Measurements from ENCODE around the gene FANCE. TPM values are rescaled to one million over a fixed set of nuclear protein-coding genes. Genes with fewer than 3 reads are reported as not detected.

FANCE gene, protein sequence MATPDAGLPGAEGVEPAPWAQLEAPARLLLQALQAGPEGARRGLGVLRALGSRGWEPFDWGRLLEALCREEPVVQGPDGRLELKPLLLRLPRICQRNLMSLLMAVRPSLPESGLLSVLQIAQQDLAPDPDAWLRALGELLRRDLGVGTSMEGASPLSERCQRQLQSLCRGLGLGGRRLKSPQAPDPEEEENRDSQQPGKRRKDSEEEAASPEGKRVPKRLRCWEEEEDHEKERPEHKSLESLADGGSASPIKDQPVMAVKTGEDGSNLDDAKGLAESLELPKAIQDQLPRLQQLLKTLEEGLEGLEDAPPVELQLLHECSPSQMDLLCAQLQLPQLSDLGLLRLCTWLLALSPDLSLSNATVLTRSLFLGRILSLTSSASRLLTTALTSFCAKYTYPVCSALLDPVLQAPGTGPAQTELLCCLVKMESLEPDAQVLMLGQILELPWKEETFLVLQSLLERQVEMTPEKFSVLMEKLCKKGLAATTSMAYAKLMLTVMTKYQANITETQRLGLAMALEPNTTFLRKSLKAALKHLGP
- 13.8 and 16.6 TPM in 2 replicates for total RNA-seq

DNA sequence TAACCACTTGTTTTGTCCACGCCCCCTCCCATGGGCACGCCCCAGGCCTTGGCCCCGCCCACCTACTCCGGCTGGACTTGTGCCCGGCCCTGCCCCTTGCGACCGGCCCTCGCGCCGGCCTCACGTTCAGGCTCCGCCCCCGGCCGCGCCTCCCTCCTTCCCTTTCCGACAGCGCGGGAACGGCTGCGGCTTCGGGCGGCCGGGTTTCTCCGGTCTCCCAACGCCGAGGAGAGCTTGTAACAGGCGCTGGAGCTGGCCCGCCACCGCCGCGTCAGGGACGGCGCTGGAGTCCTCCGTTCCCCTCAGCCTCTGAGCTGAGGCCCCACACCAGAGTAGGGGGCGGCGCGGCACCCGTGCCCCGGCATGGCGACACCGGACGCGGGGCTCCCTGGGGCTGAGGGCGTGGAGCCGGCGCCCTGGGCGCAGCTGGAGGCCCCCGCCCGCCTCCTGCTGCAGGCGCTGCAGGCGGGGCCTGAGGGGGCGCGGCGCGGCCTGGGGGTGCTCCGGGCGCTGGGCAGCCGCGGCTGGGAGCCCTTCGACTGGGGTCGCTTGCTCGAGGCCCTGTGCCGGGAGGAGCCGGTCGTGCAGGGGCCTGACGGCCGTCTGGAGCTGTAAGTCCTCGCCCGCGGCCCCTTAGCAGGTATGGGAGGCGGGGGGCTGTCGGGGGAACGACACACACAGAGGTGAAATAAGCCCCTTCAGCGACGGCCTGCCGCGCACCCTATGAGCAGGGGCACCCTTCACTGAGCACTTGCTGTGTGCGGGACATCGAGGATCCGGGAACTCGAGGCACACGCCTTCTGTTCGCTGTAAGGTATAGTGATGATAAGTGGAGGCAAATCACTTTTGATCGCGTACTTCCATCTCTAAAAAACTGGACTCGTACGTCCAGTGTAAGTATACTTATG, at the start of gene FANCE:
Gene FANCE, plus strand, starts transcription at position 156 of the 908 bp plus-strand sequence. Its CDS starts 208 bp downstream, at position 364.
- H3K27ac ChIP-seq (ENCODE audit: low read depth, low read length): no peak within 1 kb of the TSS

DNA sequence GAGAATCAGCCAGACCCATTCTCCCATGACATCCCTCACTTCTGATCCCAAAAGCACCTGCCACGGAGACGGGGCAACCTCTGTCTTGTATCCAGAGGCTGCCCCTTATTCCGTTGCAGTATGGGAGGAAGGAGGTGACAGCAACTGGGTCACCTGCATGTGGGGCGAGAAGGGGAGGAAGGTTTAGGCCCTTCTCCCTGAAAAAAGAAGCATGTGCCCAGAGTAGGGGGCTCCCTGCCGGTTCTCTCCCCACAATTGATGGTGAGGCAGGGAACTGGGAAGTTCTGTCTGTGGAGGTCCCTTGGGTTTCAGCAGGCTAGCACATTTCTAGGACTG, 49.3 kb upstream of the FANCE start:
- no peak overlapping the region for H3K4me2 ChIP-seq (ENCODE audit: insufficient read depth, low read length)
- H3K36me3 ChIP-seq (ENCODE audit: insufficient read depth, low read length): no peaks in the 10 kb centered on the region
- DNase-seq (ENCODE audit: insufficient read length, low spot score, missing footprints): no peak
- no peak overlapping the region for H2AFZ ChIP-seq (ENCODE audit: low read length)
- TF ChIP-seq, protein P1, sequence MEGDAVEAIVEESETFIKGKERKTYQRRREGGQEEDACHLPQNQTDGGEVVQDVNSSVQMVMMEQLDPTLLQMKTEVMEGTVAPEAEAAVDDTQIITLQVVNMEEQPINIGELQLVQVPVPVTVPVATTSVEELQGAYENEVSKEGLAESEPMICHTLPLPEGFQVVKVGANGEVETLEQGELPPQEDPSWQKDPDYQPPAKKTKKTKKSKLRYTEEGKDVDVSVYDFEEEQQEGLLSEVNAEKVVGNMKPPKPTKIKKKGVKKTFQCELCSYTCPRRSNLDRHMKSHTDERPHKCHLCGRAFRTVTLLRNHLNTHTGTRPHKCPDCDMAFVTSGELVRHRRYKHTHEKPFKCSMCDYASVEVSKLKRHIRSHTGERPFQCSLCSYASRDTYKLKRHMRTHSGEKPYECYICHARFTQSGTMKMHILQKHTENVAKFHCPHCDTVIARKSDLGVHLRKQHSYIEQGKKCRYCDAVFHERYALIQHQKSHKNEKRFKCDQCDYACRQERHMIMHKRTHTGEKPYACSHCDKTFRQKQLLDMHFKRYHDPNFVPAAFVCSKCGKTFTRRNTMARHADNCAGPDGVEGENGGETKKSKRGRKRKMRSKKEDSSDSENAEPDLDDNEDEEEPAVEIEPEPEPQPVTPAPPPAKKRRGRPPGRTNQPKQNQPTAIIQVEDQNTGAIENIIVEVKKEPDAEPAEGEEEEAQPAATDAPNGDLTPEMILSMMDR (IDR thresholded peaks at IDR 0.05; ENCODE audit: extremely low read depth, low read depth, low read length): no peak
- no peak overlapping the region for H3K4me3 ChIP-seq (ENCODE audit: insufficient read depth, low read length)
- peaks cover 92% of the 10 kb centered on the region for H3K79me2 ChIP-seq (ENCODE audit: insufficient read depth, low read length)
- H3K4me1 ChIP-seq (ENCODE audit: insufficient read depth, low read length): peaks cover 11% of the 10 kb centered on the region
- no peaks in the 10 kb centered on the region for H3K27me3 ChIP-seq (ENCODE audit: insufficient read depth, low read length)
- peak overlapping the region; percentile 1 for H3K27ac ChIP-seq (ENCODE audit: low read depth, low read length)
- H4K20me1 ChIP-seq (ENCODE audit: insufficient read depth, low read length): peaks cover 25% of the 10 kb centered on the region
- H3K9me3 ChIP-seq (ENCODE audit: low read depth, low read length): no peaks in the 10 kb centered on the region

More for the DNA sequence above, at the start of gene FANCE:
- DNase-seq (ENCODE audit: insufficient read length, low spot score, missing footprints): peak; percentile 98
- TF ChIP-seq, protein P1 (IDR thresholded peaks at IDR 0.05; ENCODE audit: extremely low read depth, low read depth, low read length): no peak
- Histone ChIP-seq H3K27me3 (ENCODE audit: insufficient read depth, low read length) (peaks cover 4% of the 10 kb centered on the region), H3K4me2 (ENCODE audit: insufficient read depth, low read length) (peak within 1 kb of the TSS; percentile 92), H4K20me1 (ENCODE audit: insufficient read depth, low read length) (no peaks in the 10 kb centered on the region), H3K79me2 (ENCODE audit: insufficient read depth, low read length) (peaks cover 9% of the 10 kb centered on the region), H3K9me3 (ENCODE audit: low read depth, low read length) (no peaks in the 10 kb centered on the region), H3K4me1 (ENCODE audit: insufficient read depth, low read length) (peaks cover 26% of the 10 kb centered on the region), H2AFZ (ENCODE audit: low read length) (peak within 1 kb of the TSS; percentile 90), H3K36me3 (ENCODE audit: insufficient read depth, low read length) (peaks cover 3% of the 10 kb centered on the region), H3K4me3 (ENCODE audit: insufficient read depth, low read length) (peak within 1 kb of the TSS; percentile 85)

DNA sequence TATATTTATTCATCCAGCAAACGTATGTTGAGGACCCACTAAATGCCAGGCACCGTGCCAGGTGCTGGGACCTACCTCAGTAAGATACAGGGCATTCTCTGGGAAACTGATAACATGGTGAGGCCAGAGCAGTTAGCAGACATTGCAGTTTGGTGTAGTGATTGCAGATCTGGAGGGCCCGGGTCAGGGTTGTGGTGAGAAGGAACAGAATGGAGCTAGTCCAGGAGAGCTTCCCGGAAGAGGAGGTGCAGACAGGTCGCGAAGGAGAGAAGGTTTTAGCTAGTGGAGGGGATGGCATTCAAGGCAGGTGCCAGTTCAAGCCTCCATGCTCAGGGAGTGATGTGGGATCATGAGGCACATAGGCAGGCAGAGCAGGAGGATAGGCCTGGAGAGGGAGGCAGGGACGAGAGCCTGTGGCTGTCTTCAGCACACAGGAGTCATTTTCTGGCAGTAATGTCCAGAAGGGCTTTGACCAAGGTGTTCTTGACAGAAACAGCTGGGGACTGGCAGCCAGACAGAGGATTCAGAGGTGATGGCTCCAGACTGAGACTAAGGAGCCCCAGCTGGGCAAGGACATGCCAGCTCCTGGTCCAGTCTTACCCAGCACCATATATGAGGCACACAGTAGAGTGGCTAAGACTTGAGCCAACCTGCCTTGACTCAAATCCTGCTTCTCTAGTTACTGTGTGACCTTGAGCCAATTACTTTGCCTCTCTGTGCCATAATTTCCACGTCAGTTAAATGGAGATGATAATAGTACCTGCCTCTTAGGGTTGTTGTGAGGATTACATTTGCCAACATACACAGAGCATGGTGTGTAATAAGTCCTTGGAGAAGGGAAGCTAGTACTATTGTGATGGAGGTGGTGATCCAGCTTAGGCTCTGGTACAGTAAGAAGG, 48.3 kb upstream of the FANCE start:
- no peak overlapping the region for H2AFZ ChIP-seq (ENCODE audit: low read length)

More for the DNA sequence above, 48.3 kb upstream of the FANCE start:
- no peak overlapping the region for H3K4me2 ChIP-seq (ENCODE audit: insufficient read depth, low read length)
- H3K9me3 ChIP-seq (ENCODE audit: low read depth, low read length): no peaks in the 10 kb centered on the region
- no peak overlapping the region for H3K27ac ChIP-seq (ENCODE audit: low read depth, low read length)
- H3K79me2 ChIP-seq (ENCODE audit: insufficient read depth, low read length): peaks cover 91% of the 10 kb centered on the region
- H3K4me1 ChIP-seq (ENCODE audit: insufficient read depth, low read length): peaks cover 11% of the 10 kb centered on the region
- TF ChIP-seq, protein P1 (IDR thresholded peaks at IDR 0.05; ENCODE audit: extremely low read depth, low read depth, low read length): no peak
- H4K20me1 ChIP-seq (ENCODE audit: insufficient read depth, low read length): peaks cover 29% of the 10 kb centered on the region
- no peaks in the 10 kb centered on the region for H3K27me3 ChIP-seq (ENCODE audit: insufficient read depth, low read length)
- no peaks in the 10 kb centered on the region for H3K36me3 ChIP-seq (ENCODE audit: insufficient read depth, low read length)
- DNase-seq (ENCODE audit: insufficient read length, low spot score, missing footprints): no peak
- H3K4me3 ChIP-seq (ENCODE audit: insufficient read depth, low read length): no peak overlapping the region
